NCI-H2171 (cell line): ENCODE results near the gene CTNNA2.

Experiments
- DNase-seq: peaks from one replicate; lab custom pipeline; 2025; lab: John Stamatoyannopoulos, UW

The CTNNA2 gene

DNA sequence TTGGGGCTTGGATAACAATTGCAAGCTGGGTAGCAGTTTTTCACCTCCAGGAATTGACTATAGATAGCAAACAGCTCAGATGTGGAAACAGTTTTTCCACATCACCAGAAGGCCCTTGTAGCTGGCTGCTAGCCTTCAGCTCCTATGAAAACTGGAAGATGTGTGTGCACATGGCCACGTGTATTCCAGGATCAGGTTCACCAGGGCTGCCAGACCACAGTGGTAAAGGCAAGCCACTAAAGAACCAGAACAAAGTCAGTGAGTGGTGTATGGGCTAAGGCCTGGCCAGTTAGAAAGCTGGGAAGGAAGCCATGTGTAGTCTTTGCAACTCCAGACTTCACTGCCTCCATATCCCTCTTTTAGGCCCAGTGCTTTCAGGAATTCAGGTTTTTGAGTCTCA, 778.8 kb downstream of the CTNNA2 start:
- no peak for DNase-seq

DNA sequence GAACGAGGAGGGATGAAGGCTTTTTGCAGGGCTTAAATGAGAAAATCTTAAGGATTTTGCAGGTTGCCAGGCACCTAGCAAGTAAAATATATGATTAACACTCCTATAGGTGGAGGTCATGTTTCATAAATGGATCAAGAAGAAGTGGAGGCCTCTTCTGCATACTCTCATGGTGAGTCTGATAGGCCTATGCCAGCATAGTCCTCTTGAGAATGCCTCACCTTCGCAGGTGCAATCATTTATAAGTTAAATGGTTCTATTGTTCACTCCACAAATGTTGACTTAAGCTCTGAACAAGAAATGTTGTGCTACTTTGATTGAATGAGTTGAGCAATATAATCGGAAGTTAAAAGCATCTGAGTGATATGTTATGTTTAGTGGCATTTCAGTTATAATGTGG, 779.6 kb downstream of the CTNNA2 start:
- no peak for DNase-seq

DNA sequence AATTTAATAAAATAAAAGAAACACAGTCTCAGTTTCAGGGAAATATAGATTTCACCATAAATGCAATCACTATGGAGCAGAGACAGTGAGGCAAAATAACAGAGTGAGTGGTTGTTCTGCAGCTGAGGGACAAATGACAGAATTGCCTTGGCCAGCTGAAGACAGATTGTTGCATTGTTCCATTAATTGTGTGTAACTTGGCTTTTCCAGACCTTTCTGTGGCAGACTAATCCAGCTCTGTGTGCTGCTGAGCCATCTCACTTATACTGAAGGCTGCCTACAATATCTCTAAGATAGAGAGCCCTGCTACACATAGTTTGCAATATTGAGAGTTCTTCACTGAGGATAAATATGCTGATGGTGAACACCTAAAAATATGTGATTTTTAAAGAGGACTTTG, 780.2 kb downstream of the CTNNA2 start:
- no peak for DNase-seq

DNA sequence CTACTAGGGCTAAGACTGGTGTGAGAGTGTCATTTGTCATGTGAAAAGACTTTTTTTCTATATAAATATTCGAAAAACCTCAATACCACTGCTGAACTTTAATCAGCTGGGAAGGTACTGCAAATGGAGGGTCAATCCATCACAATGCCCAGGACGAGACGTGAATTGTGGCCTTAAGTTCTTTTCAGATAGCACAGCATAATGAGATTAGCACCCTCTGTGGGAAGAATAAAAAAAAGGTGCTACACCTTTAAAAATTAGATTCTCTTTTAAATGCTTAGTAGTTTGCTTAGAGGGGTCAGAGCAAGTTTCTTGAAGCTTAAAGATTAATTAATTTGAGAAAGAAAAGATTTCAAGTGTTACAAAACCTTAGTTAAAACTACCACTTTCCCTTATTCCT, 786.1 kb downstream of the CTNNA2 start:
- DNase-seq = no peak

DNA sequence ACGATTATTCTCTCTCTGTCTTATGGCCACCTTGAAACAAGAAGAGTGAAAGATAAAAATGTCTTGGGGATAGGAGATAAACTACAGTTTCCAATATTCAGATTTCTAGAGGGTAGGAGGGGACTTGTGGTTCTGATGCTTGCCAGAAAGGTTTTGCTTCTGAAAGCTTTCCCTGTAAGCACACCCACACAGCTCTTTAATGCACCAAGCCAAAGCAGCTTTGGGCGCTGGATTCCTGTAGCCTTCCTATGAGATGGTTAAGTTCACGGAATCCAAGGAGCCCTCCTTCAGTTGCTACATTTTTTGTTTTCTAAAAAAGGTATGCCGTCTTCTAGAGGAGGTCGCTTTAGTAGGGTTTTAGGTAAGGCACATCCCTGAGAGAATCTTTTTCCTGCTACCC, 786.8 kb downstream of the CTNNA2 start:
- DNase-seq = no peak

DNA sequence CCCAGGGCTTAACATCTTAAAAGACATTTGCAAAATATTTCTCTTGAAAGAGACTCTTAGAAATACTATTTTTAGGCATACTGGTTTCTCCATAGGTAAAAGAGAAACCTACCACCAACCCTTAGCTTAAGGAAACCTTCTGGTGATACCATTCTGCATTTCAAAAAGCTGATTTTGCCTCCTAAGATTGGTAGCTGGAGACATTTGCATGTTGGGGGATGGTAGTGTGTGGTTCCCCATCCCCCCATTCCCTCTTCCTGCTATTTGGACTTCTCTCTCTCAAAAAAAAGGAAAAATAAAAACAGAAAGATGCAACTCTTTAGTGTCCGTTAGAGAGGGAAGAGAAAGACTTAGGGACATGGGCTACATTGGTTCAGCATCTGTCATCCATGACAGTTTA, 787.5 kb downstream of the CTNNA2 start:
- DNase-seq = no peak

DNA sequence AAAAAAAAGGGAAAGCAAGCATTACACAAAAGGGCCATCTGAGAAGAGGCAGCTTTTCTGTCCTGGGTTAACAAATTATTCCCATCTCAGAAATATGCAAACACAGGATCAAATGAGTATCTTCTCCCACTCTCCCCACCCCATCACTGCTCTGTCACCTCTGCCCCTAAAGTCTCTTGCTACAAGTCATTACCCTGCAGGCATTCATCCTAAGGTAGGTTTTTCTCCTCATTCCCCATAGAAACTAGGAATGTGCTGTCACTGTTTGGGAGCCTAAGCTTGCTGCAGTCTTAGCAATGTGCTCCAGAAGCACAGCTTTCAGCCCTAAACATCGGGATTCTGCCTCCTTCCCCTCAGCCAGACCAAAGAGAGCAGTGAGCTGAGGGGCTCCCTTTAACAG, 788.1 kb downstream of the CTNNA2 start:
- no peak for DNase-seq

DNA sequence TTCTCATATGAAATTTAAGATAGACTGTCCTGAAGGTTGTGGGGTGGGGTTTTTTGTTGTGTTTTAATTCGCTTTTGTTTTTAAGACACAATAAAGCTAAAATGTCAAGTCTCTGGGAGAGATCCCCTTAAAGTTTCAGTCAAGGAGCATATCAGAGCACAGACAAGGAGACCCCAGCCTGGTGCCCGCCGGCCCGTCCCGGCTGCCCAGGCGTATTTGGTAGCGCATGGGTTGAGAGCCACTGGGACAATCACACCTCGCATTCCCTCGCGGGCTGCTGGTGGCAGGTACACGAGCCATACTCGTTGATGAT, 789.1 kb downstream of the CTNNA2 start:
- DNase-seq = no peak

DNA sequence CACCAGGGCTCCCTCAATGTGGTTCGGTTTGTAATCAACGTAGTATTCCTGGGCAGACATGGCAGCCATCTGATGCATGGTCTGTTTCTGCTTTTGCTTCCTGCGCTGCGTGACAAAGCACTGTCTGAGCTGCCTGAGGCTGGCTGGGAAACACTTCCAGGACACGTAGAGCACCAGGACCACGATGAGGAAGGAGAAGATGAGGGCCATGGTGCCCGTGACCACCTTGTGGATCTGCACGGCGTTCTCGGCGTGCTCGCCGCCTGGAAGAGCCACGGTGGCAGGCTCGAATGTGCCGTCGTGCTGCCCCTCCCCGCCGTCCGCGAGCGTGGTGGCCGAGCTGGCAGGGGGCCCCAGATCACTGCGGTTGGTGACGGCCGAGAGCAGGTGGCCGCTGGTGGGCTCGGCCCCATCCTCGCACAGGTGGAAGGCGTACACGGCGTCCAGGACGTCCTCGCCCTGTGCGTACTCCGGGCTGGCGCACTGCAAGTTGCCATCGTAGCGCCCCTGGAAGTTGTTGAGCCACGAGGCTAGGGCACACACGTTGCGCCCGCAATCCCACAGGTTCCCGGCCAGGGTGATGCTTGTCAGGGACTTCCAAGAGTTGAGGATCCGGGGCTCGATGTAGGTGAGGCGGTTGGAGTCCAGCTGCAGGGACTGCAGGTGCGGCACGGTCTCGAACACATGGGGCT, 789.6 kb downstream of the CTNNA2 start:
- no peak for DNase-seq

DNA sequence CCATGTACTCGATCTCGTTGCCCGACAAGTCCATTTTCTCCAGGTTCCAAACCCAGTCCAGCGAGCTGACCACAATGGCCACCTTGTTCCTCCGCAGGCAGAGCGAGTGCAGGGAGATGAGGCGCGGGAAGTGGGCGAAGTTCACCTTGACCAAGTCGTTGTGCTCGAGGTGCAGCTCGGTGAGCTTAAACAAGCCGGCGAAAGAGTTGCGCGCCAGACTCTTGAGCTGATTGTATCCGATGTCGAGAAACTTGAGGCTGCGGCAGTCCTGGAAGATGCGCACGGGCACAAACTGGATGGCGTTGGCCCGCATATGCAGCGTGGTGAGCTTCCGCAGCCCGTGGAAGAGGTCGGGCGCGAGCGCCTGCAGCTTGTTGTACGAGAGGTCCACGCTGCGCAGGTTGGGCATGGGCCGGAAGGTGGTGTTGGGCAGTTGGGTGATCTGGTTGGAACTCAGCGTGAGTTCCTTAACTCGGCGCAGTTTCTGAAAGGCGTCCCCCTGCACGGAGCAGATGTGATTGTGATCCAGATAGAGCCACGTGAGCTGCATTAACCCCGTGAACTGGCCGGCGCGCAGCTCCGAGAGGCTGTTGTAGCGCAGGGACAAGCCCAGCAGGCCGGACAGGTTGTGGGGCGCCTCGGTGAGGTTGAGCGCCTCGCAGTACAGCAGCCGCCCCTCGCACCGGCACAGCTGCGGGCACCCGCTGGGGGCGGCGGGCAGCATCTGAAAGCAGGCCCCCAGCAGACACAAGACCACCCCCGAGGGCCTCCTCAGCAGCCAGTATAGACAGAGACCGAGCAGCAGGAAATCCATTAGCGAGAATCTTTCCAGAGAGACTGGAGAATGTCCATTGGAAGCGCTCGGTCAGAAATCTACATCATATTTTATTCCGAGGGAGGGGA, 790.4 kb downstream of the CTNNA2 start:
- no peak for DNase-seq

DNA sequence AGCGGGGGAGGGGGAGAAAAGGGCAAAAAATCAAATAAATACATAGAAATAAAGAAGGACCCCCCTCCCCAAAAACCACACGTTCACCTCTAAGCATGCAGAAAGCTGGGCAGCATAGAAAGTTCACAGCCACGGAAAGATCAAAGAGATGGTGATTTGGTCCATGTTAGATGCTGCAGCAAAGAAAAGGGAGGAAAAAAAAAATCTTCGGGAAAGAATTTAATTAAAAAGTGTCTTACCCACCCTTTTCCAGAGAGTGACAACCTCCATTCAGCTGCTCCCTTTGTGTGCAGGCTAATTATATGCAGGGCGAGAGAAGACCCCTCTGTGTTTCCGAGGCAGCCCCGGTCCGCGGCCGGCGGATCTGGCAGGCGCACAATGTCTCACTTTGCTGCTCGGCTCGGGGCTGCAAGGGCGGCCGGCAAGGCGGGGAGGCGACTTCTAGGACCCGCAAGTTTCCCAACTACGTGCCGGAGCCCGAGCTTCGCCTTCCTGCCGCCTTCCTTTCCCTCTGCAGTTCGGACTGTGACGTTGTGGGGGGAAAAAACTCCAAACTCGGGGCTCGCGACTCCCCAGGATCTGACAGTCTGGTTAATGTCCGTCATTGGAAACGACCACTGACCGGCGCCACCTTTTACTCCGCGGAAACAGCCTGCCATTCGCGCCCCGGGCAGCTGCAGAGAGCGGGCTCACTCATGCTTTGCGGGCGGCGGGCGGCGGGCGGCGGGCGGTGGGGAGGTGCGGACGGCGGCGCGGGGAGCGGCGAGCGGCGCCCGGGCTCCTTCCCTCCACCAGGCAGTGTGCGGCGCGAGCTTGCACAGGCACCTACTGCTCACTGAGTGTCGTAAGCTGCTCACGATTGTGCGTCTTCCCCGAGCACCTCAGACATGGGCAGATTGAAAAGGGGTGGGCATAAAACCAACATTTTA, 791.3 kb downstream of the CTNNA2 start, which contains the start of gene LRRTM1:
TSS of gene LRRTM1 (minus strand) at position 844 of the 929 bp plus-strand sequence. CDS start 933 bp downstream, outside the sequence.
- peak; percentile 15 for DNase-seq

DNA sequence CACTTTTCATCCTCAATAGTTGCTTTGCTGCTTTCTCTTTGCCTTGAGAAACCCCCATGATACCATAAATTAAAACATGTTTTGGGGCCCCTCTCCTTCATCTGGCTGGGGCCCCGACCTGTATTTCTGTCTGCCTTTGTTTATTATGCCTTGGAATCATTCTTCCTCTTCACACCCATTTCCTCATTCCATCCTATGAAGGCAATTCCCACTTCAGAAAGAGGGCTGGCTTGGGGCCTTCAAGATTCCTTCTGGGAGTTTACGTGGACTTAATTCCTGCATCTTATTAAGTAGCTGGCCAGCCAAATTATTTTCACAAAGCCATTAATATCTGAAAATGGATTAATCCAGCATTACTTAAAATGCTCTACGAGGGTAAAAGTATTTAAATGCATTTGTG, 798.5 kb downstream of the CTNNA2 start:
- DNase-seq = no peak

DNA sequence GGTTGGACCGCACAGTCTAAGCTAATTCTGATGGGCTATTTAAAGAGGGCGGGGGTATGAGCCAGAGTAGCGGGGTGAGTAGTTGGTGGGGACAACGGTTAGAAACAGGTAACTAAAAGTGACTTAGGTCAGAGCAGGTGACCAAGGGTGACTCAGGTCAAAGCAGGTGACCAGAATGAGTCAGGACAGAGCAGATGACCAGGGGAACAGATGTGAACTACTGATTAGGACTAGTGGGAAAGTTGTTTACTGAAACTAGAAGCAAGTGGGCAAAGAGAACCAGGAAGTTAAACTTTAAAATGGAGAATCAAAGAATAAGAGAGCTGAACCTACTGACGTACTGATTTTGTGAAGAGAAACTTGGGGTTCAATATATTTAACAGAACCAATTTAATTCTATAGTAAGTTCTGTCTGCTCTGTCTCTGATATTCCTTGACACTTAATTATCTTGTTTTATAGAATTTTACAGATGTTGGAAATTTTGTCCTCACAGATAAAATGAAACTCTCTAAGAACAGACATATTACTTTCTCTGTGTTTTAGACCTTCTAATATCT, 799.5 kb downstream of the CTNNA2 start:
- no peak for DNase-seq

DNA sequence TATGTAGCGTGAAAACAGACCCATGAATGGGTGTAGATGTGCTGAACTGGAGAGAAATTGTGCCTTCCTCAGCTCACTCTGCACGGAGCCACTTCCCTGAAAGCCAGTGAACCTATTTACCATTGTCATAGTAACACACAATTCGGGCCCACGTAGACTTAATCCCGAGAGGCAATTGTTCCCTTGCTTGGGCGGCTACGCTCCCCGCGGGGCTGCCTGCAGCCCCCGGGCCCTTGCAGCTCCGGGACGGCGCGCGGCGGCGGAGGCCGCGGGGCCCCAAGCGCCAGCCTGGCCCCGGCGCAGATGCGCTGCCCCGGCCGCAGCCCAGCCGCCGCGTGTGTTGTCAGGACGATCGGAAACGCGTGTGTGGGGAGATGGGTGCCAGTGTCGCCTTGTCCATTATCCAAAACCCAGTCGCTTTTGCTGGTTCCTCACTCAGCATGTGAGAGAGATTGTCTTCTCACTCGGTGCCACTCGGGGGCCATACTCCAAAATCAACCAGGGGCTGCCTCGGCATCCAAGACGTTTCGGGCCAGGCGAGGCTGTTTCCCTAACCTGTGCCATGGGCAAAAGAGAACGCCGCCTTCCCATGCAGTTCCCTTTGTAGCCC, 809.6 kb downstream of the CTNNA2 start:
- DNase-seq = no peak

DNA sequence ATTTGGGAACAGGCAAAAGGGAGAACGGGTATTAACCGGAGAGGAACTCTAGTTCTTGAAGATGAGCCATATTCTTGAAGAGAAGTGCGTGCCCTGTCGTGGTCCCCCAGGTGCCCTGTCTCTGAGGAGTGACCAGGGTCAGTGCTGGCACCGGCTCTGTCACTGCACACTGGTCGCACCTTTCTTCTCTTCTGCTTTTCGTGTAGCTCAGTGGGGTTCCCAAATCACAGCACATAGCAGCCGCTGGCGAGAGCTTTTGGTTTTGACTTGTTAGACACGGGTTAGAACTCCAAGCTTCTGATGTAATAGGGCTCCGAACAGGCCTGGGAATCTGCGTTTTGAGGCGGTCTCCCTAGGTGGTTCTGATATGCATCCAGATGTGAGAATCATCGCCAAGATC, 810.1 kb downstream of the CTNNA2 start:
- no peak for DNase-seq

DNA sequence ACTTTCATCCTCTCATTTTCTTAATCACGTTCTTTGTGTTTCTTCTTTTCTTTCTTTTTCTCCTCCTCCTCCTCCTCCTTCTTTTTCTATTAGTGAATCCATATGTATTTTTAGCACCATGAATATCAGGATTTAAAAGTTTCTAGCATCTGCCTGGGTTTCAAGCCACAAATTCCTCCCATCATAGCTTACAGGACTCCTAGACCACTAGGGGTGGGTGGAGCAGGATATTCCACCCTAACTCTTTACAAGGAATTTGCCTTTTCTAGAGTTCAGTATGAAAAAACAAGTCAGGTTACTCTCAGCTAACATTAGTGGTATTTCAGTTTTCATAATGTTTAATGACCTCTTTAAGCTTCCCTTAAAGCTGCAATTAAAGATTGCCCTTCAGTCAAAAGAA, 810.8 kb downstream of the CTNNA2 start:
- no peak for DNase-seq

DNA sequence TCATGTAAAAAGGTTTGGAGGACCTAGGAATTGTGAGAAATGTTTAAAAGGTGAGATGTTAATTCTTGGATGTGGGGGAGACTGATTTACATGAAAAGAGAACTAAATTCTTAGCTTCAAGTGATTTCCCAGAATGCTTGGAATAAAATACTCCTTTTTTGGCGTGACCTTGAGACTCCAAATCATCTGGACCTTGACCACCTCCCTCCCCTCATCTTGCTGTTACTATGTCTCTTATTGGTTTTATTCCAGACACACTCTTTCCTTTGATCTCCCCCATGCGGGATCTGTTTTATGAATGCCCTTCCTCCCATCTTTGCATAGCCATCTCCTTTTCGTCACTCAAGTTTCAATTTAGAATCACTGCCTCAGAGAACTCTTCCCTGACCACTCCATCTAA, 811.7 kb downstream of the CTNNA2 start:
- DNase-seq = no peak

DNA sequence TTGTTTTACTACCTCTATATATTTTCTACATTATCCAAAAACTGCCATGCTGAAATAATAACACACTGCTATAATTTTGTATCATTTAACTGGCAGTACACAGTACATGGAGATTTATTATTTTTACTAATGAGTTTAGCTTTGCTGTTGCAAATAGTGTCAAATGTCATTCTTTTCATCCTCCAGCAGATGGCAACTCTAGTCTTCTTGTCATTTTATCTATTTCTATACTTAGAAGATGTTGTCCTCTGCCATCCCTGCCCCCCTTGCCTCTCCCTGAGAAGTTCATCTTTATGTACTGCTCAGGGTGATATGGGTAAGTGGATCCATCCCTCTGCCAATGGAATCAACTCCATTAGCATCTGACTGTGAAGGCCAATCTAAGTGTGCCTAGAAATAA, 813.4 kb downstream of the CTNNA2 start:
- DNase-seq = peak; percentile 44

DNA sequence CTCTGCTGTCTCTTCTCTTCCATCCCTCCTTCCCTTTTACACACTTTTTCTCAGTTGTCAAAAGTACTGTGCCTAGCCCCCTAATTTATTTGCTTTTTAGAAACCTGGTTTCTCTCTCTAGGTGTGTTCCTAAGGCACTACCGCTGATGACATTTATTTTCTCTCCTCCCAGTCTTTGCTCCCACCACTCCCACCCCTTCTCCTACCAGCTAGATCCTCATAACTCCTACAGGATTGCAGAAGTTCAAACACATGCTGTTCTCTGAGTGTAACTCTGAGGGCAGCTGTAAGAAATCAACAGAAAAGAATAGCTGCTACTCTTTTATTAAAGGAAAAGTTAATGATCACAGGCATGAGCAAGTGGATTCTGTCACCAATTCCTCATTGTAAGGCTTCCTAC, 814.0 kb downstream of the CTNNA2 start:
- DNase-seq = no peak

DNA sequence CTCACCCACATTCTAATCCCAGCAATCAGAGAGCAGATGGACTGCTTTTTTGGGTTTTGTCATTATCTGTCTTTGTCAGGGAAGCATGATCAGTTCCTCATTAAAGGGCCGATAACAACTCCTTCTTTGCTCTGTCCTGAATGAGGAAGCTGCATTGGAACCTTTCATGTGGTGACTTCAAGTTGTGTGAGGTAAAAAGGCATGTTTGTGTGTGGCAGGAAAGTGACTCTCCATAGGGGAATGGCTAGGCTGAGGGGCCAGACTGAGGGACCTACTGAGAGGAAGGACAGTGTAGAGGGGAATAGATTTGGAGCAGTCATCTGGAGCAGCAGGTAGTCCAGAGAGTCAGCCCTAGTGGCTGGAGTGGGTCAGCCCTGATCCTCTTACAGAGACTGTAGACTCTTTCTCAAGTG, 815.3 kb downstream of the CTNNA2 start:
- DNase-seq = no peak

DNA sequence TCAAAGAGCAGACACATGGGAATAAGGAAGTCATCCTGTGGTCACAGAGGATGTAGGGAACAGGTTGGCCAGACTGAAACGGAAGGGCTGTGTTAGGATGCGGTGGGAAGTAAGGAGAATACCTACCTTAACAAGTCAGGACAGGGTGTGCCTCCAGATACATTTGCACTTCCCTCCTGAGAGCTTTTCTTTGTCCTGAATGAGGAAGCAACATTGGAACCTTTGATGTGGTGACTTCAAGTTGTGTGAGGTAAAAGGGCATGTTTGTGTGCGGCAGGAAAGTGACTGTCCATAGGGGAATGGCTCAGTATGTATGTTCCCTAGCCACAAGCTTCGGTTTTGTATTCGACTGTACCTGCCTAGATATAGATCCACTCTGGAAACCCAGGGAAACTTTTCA, 816.6 kb downstream of the CTNNA2 start:
- DNase-seq = no peak
